Neural progenitor cell (in vitro differentiated cells): Measurements from ENCODE around the gene RPS28. TPM values are rescaled to one million over a fixed set of nuclear protein-coding genes. Genes with fewer than 3 reads are reported as not detected.
"Not testable (repeated sequence)": the region's sequence is repeated elsewhere in the genome, so short reads cannot be mapped to it uniquely, and the experiment has no call there.

Experiments
- DNase-seq: peaks from one replicate; pipeline ENCODE4 v3.0.0-alpha.2; 2016; ENCODE audit warnings: low spot score
- H2AFZ ChIP-seq: fragments of 200-600 bp; sonication (generic); replicated peaks from 2 replicates; pipeline ENCODE4 v1.6.1; 2016; ENCODE audit warnings: antibody characterized with exemption
- H3F3A ChIP-seq: fragments of 200-600 bp; sonication (generic); 2 replicates; pipeline ENCODE4 v1.6.1; 2016; ENCODE audit warnings: antibody characterized with exemption, low read depth
- H3K27ac ChIP-seq: fragments of 200-600 bp; sonication (generic); 2 replicates; pipeline ENCODE4 v1.5.1; 2016; ENCODE audit warnings: mild to moderate bottlenecking
- H3K27me3 ChIP-seq: fragments of 200-600 bp; sonication (generic); 2 replicates; pipeline ENCODE4 v1.6.1; 2016; ENCODE audit warnings: mild to moderate bottlenecking, moderate library complexity
- H3K36me3 ChIP-seq: fragments of 200-600 bp; sonication (generic); 2 replicates; pipeline ENCODE4 v1.5.1; 2016
- H3K4me1 ChIP-seq: fragments of 200-600 bp; sonication (generic); 2 replicates; pipeline ENCODE4 v1.6.1; 2016; ENCODE audit warnings: mixed run types
- H3K4me2 ChIP-seq: fragments of 200-600 bp; sonication (generic); 2 replicates; pipeline ENCODE4 v1.6.1; 2016
- H3K4me3 ChIP-seq: fragments of 200-600 bp; sonication (generic); 2 replicates; pipeline ENCODE4 v1.5.1; 2016
- H3K79me2 ChIP-seq: fragments of 200-600 bp; sonication (generic); 2 replicates; pipeline ENCODE4 v1.6.1; 2016; ENCODE audit warnings: low read depth
- H3K9ac ChIP-seq: fragments of 200-600 bp; sonication (generic); 2 replicates; pipeline ENCODE4 v1.6.1; 2016
- H3K9me3 ChIP-seq: fragments of 200-600 bp; sonication (generic); 2 replicates; pipeline ENCODE4 v1.5.1; 2016; ENCODE audit warnings: low read depth
- H4K20me1 ChIP-seq: fragments of 200-600 bp; sonication (generic); 2 replicates; pipeline ENCODE4 v1.6.1; 2016; ENCODE audit warnings: low read depth
- H3K27ac Mint-ChIP-seq: 3 replicates; pipeline ENCODE4 v1.8.0; 2021; ENCODE audit warnings: mixed read lengths
- H3K27me3 Mint-ChIP-seq: 2 replicates; pipeline ENCODE4 v1.8.0; 2022; ENCODE audit warnings: low read depth, mild to moderate bottlenecking, inconsistent platforms, moderate library complexity, mixed read lengths; ENCODE audit not compliant: insufficient read depth
- H3K36me3 Mint-ChIP-seq: 3 replicates; pipeline ENCODE4 v1.8.0; 2021; ENCODE audit warnings: mixed read lengths
- H3K4me1 Mint-ChIP-seq: 3 replicates; pipeline ENCODE4 v1.8.0; 2021; ENCODE audit warnings: mixed read lengths
- H3K4me3 Mint-ChIP-seq: 3 replicates; pipeline ENCODE4 v1.8.0; 2021; ENCODE audit warnings: mild to moderate bottlenecking, moderate library complexity, mixed read lengths
- H3K9me3 Mint-ChIP-seq: 3 replicates; pipeline ENCODE4 v1.8.0; 2020; ENCODE audit warnings: mixed read lengths
- EZH2 ChIP-seq: fragments of 200-600 bp; sonication (generic); IDR thresholded peaks from 2 replicates; pipeline ENCODE4 v1.6.1; 2017; ENCODE audit warnings: antibody characterized with exemption, mild to moderate bottlenecking, moderate library complexity
- EZH2phosphoT487 ChIP-seq: fragments of 200-600 bp; sonication (generic); IDR thresholded peaks from 2 replicates; pipeline ENCODE4 v1.6.1; 2017; ENCODE audit warnings: antibody characterized with exemption
- total RNA-seq: library from RNA; depleted of rRNA; stranded (reverse); fragments of >200 nt; gene quantifications from 2 replicates; pipeline ENCODE4 v1.2.3, GENCODE V29; 2015; ENCODE audit warnings: low replicate concordance
- TF ChIP-seq, protein P1 (sequence below): fragments of 200-600 bp; sonication (generic); IDR thresholded peaks from 2 replicates; pipeline ENCODE4 v1.5.1; 2017; ENCODE audit warnings: antibody characterized with exemption, mild to moderate bottlenecking

RPS28 gene
- total RNA-seq: 296 and 550 TPM in 2 replicates

GRCh38 chr19:8321067-8321985 lies at the start of gene RPS28, which contains the start of gene NDUFA7:
TSS of gene RPS28 (plus strand) at chr19:8321496. CDS start at chr19:8321531, 35 bp downstream.
TSS of gene NDUFA7 (minus strand) at chr19:8321375. CDS start at chr19:8321358, 17 bp downstream.
- no peak within 1 kb of the TSS for H2AFZ ChIP-seq
- H3K4me1 Mint-ChIP-seq: peaks cover 19% of the 10 kb centered on the region

DNA sequence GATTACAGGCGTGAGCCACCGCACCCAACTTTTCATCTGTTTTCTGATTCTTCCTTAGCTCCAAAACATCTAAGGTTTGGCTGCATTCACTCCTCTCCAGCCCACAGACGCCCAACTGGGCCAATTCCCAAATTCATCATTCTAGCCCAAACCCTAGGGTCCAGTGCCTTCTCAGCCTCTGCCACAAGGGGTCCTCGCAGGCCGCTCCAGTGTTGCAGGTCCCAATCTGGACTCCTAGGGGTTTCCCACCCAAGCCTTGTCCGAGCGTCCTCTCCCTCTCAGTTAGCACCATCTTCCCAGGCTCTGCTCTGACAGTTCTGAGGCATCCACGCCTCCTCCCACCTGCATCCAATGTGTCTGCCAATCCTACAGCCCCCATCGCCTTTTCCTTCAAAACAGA lies 44.8 kb upstream of the RPS28 start:
- not testable (repeated sequence) for H3K4me2 ChIP-seq, H3K4me3 ChIP-seq, H3K27ac Mint-ChIP-seq, H2AFZ ChIP-seq, H3K9me3 ChIP-seq, H3K36me3 Mint-ChIP-seq, H3K27ac ChIP-seq, H3K9ac ChIP-seq, DNase-seq, H3K36me3 ChIP-seq, H3K4me1 Mint-ChIP-seq, H3K4me1 ChIP-seq, H3K4me3 Mint-ChIP-seq, H3K9me3 Mint-ChIP-seq, H3K27me3 Mint-ChIP-seq, H4K20me1 ChIP-seq, H3K79me2 ChIP-seq, H3F3A ChIP-seq, H3K27me3 ChIP-seq

More at GRCh38 chr19:8321067-8321985, at the start of gene RPS28, which contains the start of gene NDUFA7:
- Histone ChIP-seq H4K20me1 (peaks cover 27% of the 10 kb centered on the region), H3K9ac (peak within 1 kb of the TSS; percentile 99), H3K4me2 (peak within 1 kb of the TSS; percentile 99), H3K79me2 (peaks cover 50% of the 10 kb centered on the region), H3K27me3 (no peaks in the 10 kb centered on the region), H3K4me1 (peaks cover 15% of the 10 kb centered on the region), H3F3A (peaks cover 26% of the 10 kb centered on the region), H3K4me3 (peak within 1 kb of the TSS; percentile 96), H3K36me3 (no peaks in the 10 kb centered on the region), H3K9me3 (no peaks in the 10 kb centered on the region), H3K27ac (peak within 1 kb of the TSS; percentile 77)
- Mint-ChIP-seq H3K27ac (peak within 1 kb of the TSS; percentile 86), H3K36me3 (peaks cover 4% of the 10 kb centered on the region), H3K9me3 (no peaks in the 10 kb centered on the region), H3K27me3 (no peaks in the 10 kb centered on the region), H3K4me3 (peak within 1 kb of the TSS; percentile 96)
- TF ChIP-seq, protein P1, sequence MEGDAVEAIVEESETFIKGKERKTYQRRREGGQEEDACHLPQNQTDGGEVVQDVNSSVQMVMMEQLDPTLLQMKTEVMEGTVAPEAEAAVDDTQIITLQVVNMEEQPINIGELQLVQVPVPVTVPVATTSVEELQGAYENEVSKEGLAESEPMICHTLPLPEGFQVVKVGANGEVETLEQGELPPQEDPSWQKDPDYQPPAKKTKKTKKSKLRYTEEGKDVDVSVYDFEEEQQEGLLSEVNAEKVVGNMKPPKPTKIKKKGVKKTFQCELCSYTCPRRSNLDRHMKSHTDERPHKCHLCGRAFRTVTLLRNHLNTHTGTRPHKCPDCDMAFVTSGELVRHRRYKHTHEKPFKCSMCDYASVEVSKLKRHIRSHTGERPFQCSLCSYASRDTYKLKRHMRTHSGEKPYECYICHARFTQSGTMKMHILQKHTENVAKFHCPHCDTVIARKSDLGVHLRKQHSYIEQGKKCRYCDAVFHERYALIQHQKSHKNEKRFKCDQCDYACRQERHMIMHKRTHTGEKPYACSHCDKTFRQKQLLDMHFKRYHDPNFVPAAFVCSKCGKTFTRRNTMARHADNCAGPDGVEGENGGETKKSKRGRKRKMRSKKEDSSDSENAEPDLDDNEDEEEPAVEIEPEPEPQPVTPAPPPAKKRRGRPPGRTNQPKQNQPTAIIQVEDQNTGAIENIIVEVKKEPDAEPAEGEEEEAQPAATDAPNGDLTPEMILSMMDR: peak; percentile 13
- no peak for TF ChIP-seq EZH2phosphoT487
- TF ChIP-seq EZH2: no peak
- peak; percentile 99 for DNase-seq

GRCh38 chr19:8291337-8291736 lies 30.0 kb upstream of the RPS28 start:
- H3K9me3 ChIP-seq, H3K4me1 ChIP-seq, H3K9ac ChIP-seq, H3K36me3 Mint-ChIP-seq, H3K27ac ChIP-seq, H3F3A ChIP-seq, H3K27ac Mint-ChIP-seq, H3K79me2 ChIP-seq, H2AFZ ChIP-seq, DNase-seq, H3K27me3 ChIP-seq, H3K4me3 ChIP-seq, H3K36me3 ChIP-seq, H4K20me1 ChIP-seq, H3K4me2 ChIP-seq, H3K27me3 Mint-ChIP-seq, H3K4me1 Mint-ChIP-seq, H3K4me3 Mint-ChIP-seq, H3K9me3 Mint-ChIP-seq: not testable (repeated sequence)

GRCh38 chr19:8302357-8302691 lies 19.0 kb upstream of the RPS28 start:
- Mint-ChIP-seq H3K9me3 (no peaks in the 10 kb centered on the region), H3K36me3 (no peaks in the 10 kb centered on the region), H3K27ac (no peak overlapping the region), H3K4me1 (peaks cover 12% of the 10 kb centered on the region), H3K27me3 (peaks cover 8% of the 10 kb centered on the region), H3K4me3 (no peak overlapping the region)
- H3K9ac ChIP-seq: no peak overlapping the region
- peaks cover 10% of the 10 kb centered on the region for H4K20me1 ChIP-seq
- peaks cover 6% of the 10 kb centered on the region for H3K79me2 ChIP-seq
- H3F3A ChIP-seq: peaks cover 10% of the 10 kb centered on the region
- no peak for TF ChIP-seq EZH2
- TF ChIP-seq EZH2phosphoT487: no peak
- TF ChIP-seq, protein P1: no peak
- H3K4me2 ChIP-seq: no peak overlapping the region
- no peaks in the 10 kb centered on the region for H3K9me3 ChIP-seq
- H3K36me3 ChIP-seq: no peaks in the 10 kb centered on the region
- H3K27me3 ChIP-seq: no peaks in the 10 kb centered on the region
- no peak overlapping the region for H3K4me3 ChIP-seq
- H3K4me1 ChIP-seq: peaks cover 6% of the 10 kb centered on the region
- no peak for DNase-seq
- H2AFZ ChIP-seq: no peak overlapping the region
- H3K27ac ChIP-seq: no peak overlapping the region
